T follicular helper cell (primary cell): ENCODE measurements around the gene CEP19.
A peak's percentile ranks its signal among the peaks of the same experiment; 100 is the strongest.

Experiments used
- DNase-seq: peaks from one replicate; pipeline ENCODE4 v3.0.0-alpha.2; 2020; ENCODE audit warnings: low read depth

Gene CEP19

DNA sequence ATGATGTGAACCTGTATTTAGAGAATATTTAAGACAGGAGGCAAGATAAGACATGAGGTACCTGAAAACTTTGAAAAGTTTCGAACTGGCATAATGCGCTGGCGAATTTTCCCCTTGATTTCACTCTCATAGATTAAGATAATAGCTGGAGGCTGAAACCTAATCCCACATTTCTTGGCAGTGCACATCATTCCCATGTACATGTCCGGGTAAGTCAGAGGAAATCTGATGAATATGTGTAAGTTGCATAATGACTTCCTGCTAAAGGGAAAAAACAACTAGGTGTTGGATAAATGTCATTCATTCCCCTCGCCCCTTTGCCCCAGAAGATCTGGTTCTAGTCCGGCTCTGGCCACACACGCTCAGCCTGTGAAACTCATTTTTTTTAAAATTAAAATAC lies 3.6 kb downstream of the CEP19 start:
- no peak for DNase-seq

DNA sequence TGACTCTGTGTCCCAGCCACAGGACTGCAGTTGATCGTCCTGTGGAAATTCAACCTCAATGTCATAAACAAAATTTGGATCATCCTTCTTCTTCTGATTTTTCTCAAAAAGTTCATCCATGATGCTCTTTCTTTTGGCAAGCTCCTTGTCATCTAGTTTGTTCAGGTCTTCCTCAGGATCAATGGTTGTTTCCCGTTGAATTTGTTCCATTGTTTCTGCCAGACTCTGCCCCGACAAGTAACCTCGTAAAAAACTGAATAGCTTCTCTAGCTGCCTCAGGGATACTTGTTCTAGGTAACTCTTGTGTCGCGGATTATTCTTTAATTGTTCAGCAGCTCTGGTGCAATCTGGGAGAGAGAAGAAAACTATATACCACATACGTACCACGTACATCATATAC lies 4.5 kb downstream of the CEP19 start:
- no peak for DNase-seq

DNA sequence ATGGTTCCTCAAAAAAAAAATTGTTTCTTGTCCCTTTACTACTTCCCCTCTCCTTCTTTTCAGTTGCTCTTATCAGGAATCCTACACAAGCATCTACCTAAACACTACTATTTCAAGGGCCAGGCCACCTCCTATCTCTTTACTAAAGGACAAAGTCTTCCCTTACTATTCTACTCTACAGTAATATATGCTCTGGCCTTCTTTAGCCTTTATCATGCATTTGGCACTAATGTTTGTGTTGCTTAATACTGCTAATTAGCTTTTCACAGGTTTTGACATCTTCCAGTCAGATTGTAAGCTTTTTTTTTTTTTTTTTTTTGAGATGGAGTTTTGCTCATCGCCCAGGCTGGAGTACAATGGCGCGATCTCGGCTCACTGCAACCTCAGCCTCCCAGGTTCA lies 5.3 kb downstream of the CEP19 start:
- no peak for DNase-seq

DNA sequence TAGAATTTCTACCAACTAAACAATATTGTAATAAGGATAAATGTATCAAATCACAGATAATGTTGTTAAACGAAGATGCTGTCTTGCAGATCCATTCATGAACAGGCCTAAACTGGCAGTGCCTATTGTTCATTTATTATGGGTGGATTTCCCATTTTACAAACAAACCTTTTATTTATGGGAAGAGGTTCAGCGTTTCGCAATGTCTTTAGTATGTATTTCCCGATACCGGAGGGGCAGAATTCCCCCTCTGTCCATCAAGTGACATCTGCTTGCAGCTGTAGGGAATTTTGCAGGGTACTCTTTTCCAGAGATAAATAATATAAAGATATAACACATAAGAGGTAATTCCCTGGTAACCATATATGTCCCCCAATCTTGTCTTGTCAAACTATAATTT lies 5.7 kb downstream of the CEP19 start:
- DNase-seq, result no peak

DNA sequence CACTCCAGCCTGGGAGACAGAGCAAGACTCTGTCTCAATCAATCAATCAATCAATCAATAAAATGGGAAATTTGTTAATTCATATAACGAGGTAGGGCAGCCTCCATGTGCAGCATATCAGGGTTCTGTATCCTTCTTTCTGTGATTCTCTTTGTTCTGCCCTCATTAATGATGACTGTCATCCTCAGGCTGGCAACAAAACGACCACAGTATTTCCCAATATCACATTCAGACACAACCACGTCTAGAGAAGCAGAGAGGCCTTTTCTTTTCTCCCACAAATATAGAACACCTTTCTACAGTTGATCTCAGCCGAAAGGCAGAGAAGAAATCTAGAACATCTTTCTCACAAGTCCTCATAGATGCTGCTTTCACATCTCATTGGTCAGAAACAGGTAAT lies 11.2 kb downstream of the CEP19 start:
- no peak for DNase-seq

DNA sequence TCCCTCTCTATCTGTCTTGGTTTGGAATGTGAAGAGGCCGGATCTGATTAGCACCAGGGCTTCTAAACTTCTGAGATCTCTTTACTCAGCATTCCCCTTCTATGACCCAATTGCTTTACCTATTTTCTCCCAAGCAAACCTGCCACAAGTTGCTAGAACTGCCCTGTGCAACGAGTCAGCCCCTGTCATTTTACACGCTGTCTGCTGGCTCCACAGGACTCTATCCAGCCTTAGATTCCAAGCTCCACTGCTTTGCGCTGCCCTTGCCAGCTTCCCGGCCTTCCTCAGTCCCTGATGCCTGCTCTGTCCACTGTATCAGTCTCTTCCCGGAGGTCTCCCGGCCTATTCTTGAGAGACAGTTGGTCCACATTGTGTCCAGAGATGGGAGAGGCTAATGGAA lies 12.3 kb downstream of the CEP19 start:
- DNase-seq, result no peak

DNA sequence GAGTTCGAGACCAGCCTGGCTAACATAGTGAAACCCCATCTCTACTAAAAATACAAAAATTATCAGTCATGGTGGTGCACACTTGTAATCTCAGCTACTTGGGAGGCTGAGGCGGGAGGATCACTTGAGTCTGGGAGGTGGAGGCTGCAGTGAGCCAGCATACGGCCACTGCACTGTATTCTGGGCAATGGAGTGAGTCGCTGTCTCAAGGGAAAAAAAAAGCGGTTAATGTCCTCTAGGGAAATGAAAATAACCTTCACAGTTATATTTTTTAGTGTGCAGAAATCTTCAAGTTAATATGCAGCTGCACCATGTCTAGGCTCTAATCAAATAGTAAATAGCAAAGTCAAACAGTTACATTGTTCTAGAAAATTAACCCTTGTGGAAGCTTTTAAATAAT lies 14.8 kb downstream of the CEP19 start:
- no peak for DNase-seq

DNA sequence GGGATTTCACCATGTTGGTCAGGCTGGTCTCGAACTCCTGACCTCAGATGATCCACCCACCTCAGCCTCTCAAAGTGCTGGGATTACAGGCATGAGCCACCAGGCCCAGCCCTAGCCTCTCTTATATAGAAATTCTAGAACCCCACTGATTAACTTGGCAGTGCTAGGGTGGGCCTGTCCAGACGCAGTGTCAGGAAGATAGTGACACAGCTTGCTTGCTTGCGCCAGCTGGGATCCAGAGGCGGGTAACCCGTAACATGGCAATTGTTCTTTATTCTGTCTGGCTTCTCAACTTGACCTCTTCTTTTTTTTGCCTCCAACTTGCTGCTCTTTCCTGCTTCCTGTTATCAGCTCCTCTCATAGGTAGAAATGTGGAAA lies 16.2 kb downstream of the CEP19 start:
- no peak for DNase-seq

DNA sequence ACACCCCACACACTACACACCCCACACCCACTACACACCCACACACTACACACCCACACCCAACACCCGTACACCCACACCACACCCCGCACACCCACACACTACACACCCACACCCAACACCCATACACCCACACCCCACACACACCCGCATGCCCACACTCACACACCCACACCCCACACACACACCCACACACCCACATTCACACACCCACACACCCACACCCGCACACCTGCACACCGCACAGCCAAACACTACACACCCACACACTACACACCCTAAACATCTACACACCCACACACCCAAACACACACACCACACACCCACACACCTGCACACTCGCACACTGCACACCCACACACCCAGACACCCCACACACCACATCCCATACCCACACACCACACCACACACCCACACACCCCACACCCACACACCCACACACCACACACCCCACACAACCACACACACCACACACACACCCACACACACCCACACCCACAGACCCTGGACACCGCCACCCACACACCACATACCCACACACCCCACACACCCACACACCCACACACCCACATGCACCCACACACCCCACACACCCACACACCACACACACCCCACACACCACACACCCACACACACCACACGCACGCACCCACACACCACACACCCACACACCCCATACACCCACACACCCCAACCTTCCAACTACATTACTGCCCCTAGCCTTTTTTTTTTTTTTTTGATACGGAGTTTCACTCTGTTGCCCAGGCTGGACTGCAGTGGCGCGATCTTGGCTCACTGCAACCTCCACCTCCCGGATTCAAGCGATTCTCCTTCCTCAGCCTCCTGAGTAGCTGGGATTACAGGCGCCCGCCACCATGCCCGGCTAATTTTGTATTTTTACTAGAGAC lies 16.9 kb downstream of the CEP19 start:
- no peak for DNase-seq

DNA sequence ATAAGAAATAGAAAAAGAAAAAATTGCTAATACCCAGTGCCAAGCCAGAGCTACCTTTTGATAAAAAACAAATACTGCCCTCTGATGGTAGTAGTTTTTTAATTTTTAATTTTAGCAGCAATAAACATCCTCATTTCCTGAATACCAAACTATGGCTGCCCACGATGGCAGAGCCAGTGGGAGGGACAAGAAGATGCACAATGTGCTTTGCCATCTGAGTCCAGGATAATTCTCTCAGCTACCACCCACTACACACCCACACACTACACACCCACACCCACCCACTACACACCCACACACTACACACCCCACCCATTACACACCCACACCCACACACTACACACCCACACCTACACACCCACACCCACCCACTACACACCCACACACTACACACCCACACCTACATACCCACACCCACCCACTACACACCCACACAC lies 17.8 kb downstream of the CEP19 start:
- DNase-seq, result no peak

DNA sequence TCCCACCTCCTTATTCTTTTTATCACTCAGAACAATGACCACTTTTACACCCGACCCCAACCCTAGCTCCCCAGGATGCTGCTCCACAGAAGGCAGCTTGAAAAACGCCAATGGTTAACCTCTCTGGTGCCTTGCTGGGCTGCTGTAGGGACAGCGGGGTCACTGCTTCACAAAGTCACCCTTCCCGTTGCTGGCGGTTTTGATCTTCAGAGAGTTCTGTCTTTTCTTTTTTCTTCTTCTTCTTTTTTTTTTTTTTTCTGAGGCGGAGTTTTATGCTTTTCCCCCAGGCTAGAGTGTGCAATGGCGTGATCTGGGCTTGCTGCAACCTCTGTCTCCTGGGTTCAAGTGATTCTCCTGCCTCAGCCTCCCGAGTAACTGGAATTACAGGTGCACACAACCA lies 20.7 kb downstream of the CEP19 start:
- DNase-seq, result no peak

DNA sequence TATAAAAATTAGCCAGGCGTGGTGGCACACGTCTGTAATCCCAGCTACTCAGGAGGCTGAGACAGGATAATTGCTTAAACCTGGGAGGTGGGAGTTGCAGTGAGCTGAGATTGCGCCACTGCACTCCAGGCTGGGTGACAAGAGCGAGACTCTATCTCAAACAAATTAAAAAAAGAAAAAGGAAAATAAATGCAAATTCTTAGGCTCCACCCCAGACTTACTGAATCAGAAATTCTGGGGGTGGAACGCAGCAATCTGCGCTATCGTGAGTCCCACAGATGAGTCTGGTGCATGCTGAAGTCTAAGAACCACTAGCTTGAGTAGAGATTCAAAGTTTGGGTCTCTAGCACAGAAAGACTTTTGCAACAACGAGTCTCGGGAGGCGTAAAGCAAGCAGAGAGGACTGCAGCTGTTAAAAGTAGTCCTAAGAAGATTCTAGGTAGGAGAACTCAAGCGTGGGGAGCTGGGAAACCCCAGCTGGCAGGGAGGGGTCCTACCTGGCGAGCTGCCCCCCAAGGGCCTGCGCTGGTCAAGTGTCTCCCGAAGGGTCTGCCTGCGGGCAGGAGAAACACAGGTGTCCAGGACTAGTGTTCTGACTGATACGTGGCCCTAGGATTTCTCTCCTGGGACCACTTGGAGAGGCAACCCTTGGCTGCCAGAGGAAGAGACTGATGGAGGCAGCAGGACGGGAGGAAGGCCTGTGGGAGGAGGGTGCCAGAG lies 21.9 kb downstream of the CEP19 start:
- no peak for DNase-seq

DNA sequence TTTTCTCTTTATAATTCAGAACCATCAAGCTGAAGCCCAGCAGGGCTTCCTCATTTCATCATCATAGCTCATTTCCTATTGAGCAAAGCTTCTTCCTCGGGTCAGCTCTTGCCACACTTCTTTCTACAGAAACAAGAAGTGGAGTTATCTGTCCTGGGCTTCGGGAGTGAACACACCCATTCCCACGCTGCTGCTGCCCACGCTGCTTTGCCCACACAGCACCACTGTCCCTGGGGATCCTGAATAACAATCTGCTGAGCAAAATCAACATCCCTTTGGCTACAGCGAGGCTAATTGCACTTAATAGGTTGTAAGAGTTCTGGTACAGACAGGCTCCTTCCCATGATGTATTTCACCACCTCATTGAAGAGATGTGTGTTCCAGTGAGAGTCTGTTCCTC lies 23.7 kb downstream of the CEP19 start:
- DNase-seq, result no peak

DNA sequence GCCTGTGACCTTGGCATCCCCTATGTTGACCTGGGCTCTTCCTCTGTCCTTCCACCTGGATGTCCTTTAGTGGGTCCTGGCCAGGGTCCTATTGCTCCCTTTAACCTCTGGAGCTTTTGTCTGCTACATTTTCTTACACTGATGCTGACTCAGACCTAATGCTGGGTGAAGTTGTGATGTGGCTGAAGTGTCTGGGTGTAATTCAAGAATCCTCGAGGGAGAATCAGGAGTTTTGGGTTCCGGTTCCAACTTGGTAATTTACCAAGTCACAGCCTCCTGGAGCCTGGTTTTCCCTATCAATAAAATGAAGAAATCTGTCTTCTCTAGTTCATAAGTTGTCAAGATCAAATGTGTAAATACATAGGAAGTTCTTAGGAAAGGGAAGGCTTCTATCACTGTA lies 25.6 kb downstream of the CEP19 start:
- DNase-seq, result no peak

DNA sequence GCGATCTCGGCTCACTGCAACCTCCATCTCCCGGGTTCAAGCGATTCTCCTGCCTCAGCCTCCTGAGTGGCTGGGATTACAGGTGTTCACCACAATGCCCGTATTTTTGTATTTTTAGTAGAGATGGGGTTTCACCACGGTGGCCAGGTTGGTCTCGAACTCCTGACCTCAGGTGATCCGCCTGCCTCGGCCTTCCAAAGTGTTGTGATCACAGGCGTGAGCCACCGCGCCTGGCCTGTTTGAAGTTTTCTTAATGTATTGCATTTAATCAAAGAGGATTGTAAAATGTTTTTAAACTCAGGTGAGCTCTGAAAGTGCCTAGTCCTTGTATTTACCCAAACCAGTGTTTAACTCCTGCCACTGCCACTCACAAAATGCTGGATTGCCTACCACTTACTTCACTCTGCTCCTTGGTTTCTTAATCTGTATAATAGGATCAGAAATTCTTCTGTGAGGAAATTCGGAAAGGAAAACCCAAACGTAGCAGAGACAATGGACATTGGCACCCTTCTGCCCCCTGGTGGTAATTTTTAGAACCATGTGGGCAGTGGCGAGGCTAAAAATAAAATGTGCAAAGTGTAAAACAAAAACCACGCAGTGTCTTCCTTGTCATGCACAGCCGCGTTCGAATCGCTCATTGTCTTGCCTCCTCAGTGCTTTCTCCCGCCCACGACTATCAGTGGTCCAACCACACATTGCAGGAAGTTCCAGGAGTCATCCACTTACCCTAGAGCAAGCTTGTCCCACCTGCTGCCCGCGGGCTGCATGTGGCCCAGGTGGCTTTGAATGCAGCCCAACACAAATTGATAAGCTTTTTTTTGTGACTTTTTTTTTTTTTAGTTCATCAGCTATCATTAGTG lies 27.3 kb downstream of the CEP19 start:
- DNase-seq, result peak; percentile 46

DNA sequence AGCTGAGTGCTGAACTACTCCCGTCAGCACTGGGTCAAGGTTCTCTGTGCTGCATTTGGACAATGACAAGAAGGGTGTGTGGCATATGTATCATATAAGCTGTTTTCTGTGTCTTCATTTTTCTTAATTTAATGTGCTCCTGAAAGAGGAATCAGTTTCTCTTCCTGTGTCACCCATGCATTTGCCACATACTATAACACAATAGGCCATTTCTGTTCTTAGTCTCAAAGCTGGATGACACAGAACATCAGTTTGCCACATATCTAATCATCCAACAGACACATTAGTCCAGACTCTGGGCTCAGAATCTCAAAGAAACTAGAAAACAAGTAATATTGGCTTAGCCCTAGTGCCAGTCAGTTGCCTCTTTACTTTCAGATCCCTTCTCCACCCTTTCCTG lies 34.1 kb downstream of the CEP19 start:
- DNase-seq, result no peak

DNA sequence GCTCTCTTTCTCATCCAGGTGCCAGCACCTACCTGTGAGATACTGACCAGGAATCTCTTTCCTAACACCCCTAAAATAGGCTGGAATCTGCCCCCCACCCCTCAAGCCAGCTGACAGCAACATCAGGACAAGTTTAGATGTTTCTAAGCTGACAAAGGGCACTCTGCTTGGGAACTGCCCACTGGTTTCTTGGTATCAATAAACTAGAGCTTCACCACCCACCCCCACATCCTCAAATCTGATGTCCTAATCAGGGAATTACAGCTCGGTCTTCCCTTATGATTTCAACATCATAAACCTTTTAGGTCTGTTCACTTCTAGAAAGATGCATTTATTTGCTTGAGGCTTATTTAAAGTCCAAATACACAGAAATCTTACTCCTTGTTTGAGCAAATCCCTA lies 34.7 kb downstream of the CEP19 start:
- DNase-seq, result no peak

DNA sequence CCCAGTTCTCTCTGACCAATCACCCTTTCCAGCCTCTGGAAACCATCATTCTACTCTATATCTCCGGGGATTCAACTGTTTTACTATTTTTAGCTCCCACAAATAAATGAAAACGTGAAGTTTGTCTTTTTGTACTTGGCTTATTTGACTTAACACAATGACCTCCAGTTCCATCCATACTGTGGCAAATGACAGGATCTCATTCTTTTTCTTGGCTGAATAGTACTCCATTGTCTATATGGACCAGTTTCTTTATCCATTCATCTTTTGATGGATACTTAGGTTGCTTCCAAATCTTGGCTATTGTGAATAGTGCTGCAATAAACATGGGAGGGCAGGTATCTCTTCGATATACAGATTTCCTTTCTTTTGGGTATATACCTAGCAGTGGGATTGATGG lies 38.4 kb downstream of the CEP19 start:
- no peak for DNase-seq

DNA sequence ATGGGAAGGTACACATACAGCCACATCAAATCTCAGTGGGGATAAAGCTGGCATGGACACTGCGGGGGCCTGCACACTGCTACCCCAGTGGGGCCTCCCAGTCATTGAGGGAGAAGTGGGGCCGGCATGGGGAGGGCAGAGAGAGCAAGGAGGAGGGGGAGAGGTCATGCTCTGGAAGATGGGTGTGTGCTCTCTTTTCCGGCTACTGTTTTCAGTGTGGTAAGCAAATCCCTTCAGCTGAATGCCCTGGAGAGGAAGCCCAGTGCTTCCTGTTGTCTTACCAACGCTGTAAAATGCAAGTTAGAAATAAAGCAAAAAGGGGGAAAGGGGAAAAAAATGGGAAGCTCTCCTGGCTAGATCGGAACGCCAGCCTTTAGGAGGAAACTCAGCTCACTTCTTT lies 41.7 kb downstream of the CEP19 start:
- no peak for DNase-seq

DNA sequence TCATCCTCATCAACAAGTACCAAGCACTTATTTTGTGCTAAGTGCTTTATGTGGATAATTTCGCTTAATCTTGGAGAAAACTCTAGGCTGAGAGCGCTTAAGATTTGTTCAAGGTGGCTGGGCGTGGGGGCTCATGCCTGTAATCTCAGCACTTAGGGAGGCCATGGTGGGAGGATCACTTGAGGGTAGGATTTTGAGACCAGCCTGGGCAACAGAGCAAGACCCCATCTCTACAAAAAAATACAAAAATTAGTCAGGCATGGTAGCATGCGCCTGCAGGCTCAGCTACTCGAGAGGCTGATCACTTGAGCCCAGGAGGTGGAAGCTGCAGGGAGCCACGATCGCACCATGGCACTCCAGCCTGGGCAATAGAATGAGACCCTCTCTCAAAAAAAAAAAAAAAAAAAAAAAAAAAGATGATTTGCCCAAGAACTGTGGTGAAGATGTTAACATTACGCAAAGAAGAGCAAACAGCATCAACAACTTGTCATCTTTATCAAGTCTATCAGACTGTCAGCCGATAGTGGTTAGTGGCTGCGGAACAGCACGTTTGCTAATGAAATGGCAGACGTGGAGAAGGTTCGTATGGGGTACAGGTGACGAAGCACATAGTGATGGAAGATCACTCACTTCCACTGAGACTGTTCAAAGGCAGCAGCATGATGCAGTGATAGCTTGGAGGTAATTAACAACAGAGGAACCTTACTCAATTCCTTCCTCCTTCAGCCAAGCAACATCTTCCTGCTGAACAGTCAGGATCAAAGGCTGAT lies 44.8 kb downstream of the CEP19 start:
- no peak for DNase-seq

DNA sequence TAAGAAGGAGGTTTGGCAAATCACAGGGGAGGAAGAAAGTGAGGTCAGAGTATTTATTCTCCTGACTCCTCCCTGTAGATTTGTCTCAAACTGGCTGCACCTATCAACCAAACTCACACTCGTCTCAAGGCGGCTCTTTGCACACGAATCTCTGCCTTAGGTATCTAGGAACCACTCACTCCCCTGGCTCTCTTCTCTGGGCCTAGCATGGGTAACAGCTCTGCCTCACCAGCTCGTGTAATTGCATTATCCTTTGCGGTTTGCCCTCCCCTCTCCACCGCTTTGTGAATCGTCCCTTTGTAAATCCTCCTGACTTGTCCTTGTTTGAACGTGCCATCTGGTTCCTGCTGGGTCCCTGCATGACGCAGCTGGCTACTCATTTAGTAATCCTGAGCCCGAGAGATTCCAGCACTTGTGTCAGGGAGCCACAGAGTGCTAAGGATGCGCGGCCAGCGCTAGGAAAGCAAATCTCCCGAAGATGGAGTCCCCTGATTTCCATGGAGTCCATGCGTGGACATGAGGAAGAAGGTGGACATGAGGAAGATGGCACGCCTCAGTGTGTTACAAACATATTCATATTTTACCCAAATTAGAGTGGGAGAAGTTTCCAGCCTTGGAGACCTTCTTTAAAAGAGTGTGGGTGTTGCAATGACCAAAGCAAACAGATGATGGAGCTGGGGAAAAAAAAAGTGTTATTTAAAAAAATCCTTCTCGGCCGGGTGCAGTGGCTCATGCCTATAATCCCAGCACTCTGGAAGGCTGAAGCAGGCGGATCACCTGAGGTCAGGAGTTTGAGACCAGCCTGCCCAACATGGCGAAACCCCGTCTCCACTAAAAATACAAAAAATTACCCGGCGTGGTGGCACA lies 45.8 kb downstream of the CEP19 start:
- no peak for DNase-seq
